ENCODE measurements around the gene SV2A. TPM values are rescaled to one million over a fixed set of nuclear protein-coding genes. Genes with fewer than 3 reads are reported as not detected.
"Not testable (repeated sequence)": the region's sequence is repeated elsewhere in the genome, so short reads cannot be mapped to it uniquely, and the experiment has no call there.

The SV2A gene
- total and polyA plus RNA-seq, 9 donors = 2.7 to 7.3 (median 4.1) TPM

- H3K27ac ChIP-seq (ENCODE audit: low read length) = peak overlapping the region; percentile 99
- no peaks in the 10 kb centered on the region for H3K36me3 ChIP-seq (ENCODE audit: control insufficient read depth, insufficient read depth, low read length)
- DNase-seq = peak; percentile 96
- H3K4me3 ChIP-seq (ENCODE audit: low read length) = peak overlapping the region; percentile 69
- 1% methylated on average over 27 of the region's 28 CpGs for WGBS (ENCODE audit: insufficient coverage)
- peaks cover 20% of the 10 kb centered on the region for H3K4me1 ChIP-seq (ENCODE audit: control insufficient read depth, insufficient read depth, low read length)
- H3K9me3 ChIP-seq (replicated peaks; ENCODE audit: control insufficient read depth, low read depth, low read length) = no peaks in the 10 kb centered on the region
- H3K27me3 ChIP-seq (ENCODE audit: control insufficient read depth, insufficient read depth, low read length) = no peaks in the 10 kb centered on the region
Observed at GRCh38 chr1:149888247-149888998, 29.2 kb downstream of the SV2A start.

GRCh38 chr1:149887456-149888246, 30.0 kb downstream of the SV2A start:
- 0% methylated on average over 46 of the region's 46 CpGs for WGBS (ENCODE audit: insufficient coverage)
- Histone ChIP-seq H3K36me3 (ENCODE audit: control insufficient read depth, insufficient read depth, low read length) (no peaks in the 10 kb centered on the region), H3K9me3 (replicated peaks; ENCODE audit: control insufficient read depth, low read depth, low read length) (no peaks in the 10 kb centered on the region), H3K4me3 (ENCODE audit: low read length) (peak overlapping the region; percentile 69), H3K4me1 (ENCODE audit: control insufficient read depth, insufficient read depth, low read length) (peaks cover 20% of the 10 kb centered on the region), H3K27me3 (ENCODE audit: control insufficient read depth, insufficient read depth, low read length) (no peaks in the 10 kb centered on the region), H3K27ac (ENCODE audit: low read length) (peak overlapping the region; percentile 99)
- peak; percentile 100 for DNase-seq

GRCh38 chr1:149887196-149887455, 30.5 kb downstream of the SV2A start:
- Histone ChIP-seq H3K4me1 (ENCODE audit: control insufficient read depth, insufficient read depth, low read length) (peaks cover 20% of the 10 kb centered on the region), H3K27ac (ENCODE audit: low read length) (peak overlapping the region; percentile 99), H3K4me3 (ENCODE audit: low read length) (peak overlapping the region; percentile 69)
- 0% methylated on average over 6 of the region's 13 CpGs for WGBS (ENCODE audit: insufficient coverage)
- H3K9me3 ChIP-seq (replicated peaks; ENCODE audit: control insufficient read depth, low read depth, low read length); H3K27me3 ChIP-seq (ENCODE audit: control insufficient read depth, insufficient read depth, low read length); DNase-seq; H3K36me3 ChIP-seq (ENCODE audit: control insufficient read depth, insufficient read depth, low read length): not testable (repeated sequence)

- H3K27me3 ChIP-seq (ENCODE audit: control insufficient read depth, insufficient read depth, low read length) = no peaks in the 10 kb centered on the region
- no peaks in the 10 kb centered on the region for H3K36me3 ChIP-seq (ENCODE audit: control insufficient read depth, insufficient read depth, low read length)
- no peaks in the 10 kb centered on the region for H3K9me3 ChIP-seq (replicated peaks; ENCODE audit: control insufficient read depth, low read depth, low read length)
- H3K4me3 ChIP-seq (ENCODE audit: low read length) = peak overlapping the region; percentile 74
- H3K4me1 ChIP-seq (ENCODE audit: control insufficient read depth, insufficient read depth, low read length) = peaks cover 20% of the 10 kb centered on the region
- WGBS (ENCODE audit: insufficient coverage) = under 1% methylated on average over 53 of the region's 62 CpGs
- H3K27ac ChIP-seq (ENCODE audit: low read length) = peak overlapping the region; percentile 99
- peak; percentile 100 for DNase-seq
Observed at GRCh38 chr1:149886396-149887195, 31.0 kb downstream of the SV2A start.

- not testable (repeated sequence) for H3K36me3 ChIP-seq (ENCODE audit: control insufficient read depth, insufficient read depth, low read length); H3K9me3 ChIP-seq (replicated peaks; ENCODE audit: control insufficient read depth, low read depth, low read length); DNase-seq; H3K27me3 ChIP-seq (ENCODE audit: control insufficient read depth, insufficient read depth, low read length)
- Histone ChIP-seq H3K4me1 (ENCODE audit: control insufficient read depth, insufficient read depth, low read length) (peaks cover 20% of the 10 kb centered on the region), H3K27ac (ENCODE audit: low read length) (peak overlapping the region; percentile 99), H3K4me3 (ENCODE audit: low read length) (peak overlapping the region; percentile 74)
- WGBS (ENCODE audit: insufficient coverage) = 0% methylated on average over 12 of the region's 19 CpGs
Observed at GRCh38 chr1:149886121-149886395, 31.6 kb downstream of the SV2A start.

- Histone ChIP-seq H3K9me3 (replicated peaks; ENCODE audit: control insufficient read depth, low read depth, low read length) (no peaks in the 10 kb centered on the region), H3K36me3 (ENCODE audit: control insufficient read depth, insufficient read depth, low read length) (no peaks in the 10 kb centered on the region), H3K4me1 (ENCODE audit: control insufficient read depth, insufficient read depth, low read length) (peaks cover 20% of the 10 kb centered on the region), H3K27ac (ENCODE audit: low read length) (peak overlapping the region; percentile 99), H3K4me3 (ENCODE audit: low read length) (peak overlapping the region; percentile 74), H3K27me3 (ENCODE audit: control insufficient read depth, insufficient read depth, low read length) (no peaks in the 10 kb centered on the region)
- DNase-seq = peak; percentile 94
- 0% methylated on average over 24 of the region's 36 CpGs for WGBS (ENCODE audit: insufficient coverage)
Observed at GRCh38 chr1:149885339-149886120, 32.1 kb downstream of the SV2A start.

GRCh38 chr1:149884433-149885338, 33.0 kb downstream of the SV2A start:
- Histone ChIP-seq H3K4me1 (ENCODE audit: control insufficient read depth, insufficient read depth, low read length) (peaks cover 20% of the 10 kb centered on the region), H3K4me3 (ENCODE audit: low read length) (peak overlapping the region; percentile 74), H3K36me3 (ENCODE audit: control insufficient read depth, insufficient read depth, low read length) (no peaks in the 10 kb centered on the region), H3K27ac (ENCODE audit: low read length) (peak overlapping the region; percentile 99), H3K27me3 (ENCODE audit: control insufficient read depth, insufficient read depth, low read length) (no peaks in the 10 kb centered on the region), H3K9me3 (replicated peaks; ENCODE audit: control insufficient read depth, low read depth, low read length) (no peaks in the 10 kb centered on the region)
- DNase-seq = peak; percentile 70
- WGBS (ENCODE audit: insufficient coverage) = no CpG with 5 or more reads among the region's 9 CpGs

GRCh38 chr1:149883598-149884247, 33.9 kb downstream of the SV2A start:
- Histone ChIP-seq H3K9me3 (replicated peaks; ENCODE audit: control insufficient read depth, low read depth, low read length) (no peaks in the 10 kb centered on the region), H3K4me1 (ENCODE audit: control insufficient read depth, insufficient read depth, low read length) (peaks cover 16% of the 10 kb centered on the region), H3K27ac (ENCODE audit: low read length) (no peak overlapping the region), H3K4me3 (ENCODE audit: low read length) (no peak overlapping the region), H3K36me3 (ENCODE audit: control insufficient read depth, insufficient read depth, low read length) (no peaks in the 10 kb centered on the region), H3K27me3 (ENCODE audit: control insufficient read depth, insufficient read depth, low read length) (no peaks in the 10 kb centered on the region)
- DNase-seq = no peak
- WGBS (ENCODE audit: insufficient coverage) = no CpG with 5 or more reads among the region's 3 CpGs

GRCh38 chr1:149881876-149882275, 35.8 kb downstream of the SV2A start:
- Histone ChIP-seq H3K4me1 (ENCODE audit: control insufficient read depth, insufficient read depth, low read length) (peaks cover 14% of the 10 kb centered on the region), H3K27ac (ENCODE audit: low read length) (no peak overlapping the region), H3K4me3 (ENCODE audit: low read length) (no peak overlapping the region), H3K36me3 (ENCODE audit: control insufficient read depth, insufficient read depth, low read length) (peaks cover 2% of the 10 kb centered on the region), H3K27me3 (ENCODE audit: control insufficient read depth, insufficient read depth, low read length) (no peaks in the 10 kb centered on the region), H3K9me3 (replicated peaks; ENCODE audit: control insufficient read depth, low read depth, low read length) (no peaks in the 10 kb centered on the region)
- DNase-seq = no peak
- WGBS (ENCODE audit: insufficient coverage) = no CpG with 5 or more reads among the region's 1 CpG
